Endothelial cell of coronary artery (primary cell): ENCODE data around the gene DHRS7C. TPM values are rescaled to one million over a fixed set of nuclear protein-coding genes. Genes with fewer than 3 reads are reported as not detected.

Experiments used
- total RNA-seq: library from RNA; depleted of rRNA; stranded (reverse); fragments of >200 nt; gene quantifications from 2 replicates; pipeline ENCODE4 v1.2.3, GENCODE V29; 2014

Gene DHRS7C, protein sequence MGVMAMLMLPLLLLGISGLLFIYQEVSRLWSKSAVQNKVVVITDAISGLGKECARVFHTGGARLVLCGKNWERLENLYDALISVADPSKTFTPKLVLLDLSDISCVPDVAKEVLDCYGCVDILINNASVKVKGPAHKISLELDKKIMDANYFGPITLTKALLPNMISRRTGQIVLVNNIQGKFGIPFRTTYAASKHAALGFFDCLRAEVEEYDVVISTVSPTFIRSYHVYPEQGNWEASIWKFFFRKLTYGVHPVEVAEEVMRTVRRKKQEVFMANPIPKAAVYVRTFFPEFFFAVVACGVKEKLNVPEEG
- not detected in 2 replicates for total RNA-seq

DNA sequence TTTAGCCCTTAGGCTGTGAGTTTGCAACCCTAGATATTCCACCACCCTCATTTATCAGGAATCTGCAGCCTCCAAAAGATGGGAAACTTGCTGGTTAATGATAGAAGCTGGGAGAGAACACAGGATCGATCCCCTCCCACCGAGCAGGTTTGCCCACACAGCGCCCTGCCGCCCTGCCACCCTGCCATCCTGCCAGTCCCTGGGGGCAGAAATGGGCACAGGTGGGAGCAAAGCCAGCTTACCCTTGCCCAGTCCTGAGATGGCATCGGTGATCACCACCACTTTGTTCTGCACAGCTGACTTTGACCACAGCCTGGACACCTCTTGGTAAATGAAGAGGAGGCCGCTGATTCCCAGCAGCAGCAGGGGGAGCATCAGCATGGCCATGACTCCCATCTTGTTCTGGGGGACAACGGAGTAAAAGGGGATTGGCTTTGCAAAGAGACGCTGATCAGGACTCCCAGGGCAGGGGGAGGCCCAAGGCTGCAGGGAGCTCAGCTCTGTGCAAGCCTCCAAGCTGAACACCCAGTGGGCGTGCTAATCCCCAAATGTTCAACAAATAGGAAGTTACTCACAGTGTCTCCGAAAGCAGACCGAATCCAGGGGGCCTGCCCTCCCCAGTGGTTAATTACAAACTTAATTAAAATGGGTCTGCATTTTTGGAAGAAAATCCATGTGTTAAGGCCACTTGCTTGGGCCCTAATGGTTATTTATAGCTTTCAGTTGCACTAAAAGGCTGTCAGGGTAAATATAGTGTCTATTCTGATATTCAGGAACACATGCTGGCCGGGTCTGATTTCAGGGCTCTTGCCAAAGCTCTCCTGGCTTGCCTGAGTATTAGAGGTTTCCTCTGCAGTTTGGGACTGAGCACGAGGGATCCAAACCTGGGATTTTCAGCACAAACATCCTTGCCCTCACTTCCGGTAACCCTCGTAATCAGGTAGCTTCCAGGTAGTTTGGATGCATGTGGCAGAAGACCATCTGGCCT, at the start of gene DHRS7C:
Gene DHRS7C, minus strand, starts transcription at position 704 of the 988 bp plus-strand sequence. Its CDS starts 308 bp downstream, at position 396.

DNA sequence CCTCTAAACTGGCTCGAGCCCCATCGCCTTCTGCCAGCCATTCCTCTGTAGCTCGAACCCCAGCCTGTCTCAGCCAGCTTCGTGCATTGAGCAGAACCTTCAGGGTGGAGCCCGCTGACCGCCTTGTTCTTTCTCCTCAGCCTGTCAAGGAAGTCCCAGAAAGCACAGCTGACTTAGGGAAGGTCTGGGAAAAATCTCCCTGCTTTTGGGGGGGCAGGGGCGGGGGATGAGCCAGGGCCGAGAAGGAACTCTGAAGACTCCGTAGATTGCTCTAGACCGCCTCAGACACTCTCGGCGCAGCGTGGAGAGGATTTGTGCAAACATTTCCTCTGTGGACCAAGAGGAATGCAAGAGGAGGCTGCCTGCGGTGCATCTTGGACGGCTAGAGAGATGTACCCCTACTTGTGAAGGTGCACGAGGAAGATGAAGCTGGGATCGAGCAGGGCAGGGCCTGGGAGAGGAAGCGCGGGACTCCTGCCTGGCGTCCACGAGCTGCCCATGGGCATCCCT, 34.3 kb upstream of the DHRS7C start, which contains the start of gene GLP2R:
Gene GLP2R, plus strand, starts transcription at position 284 of the 510 bp plus-strand sequence. Its CDS starts 140 bp downstream, at position 424.

DNA sequence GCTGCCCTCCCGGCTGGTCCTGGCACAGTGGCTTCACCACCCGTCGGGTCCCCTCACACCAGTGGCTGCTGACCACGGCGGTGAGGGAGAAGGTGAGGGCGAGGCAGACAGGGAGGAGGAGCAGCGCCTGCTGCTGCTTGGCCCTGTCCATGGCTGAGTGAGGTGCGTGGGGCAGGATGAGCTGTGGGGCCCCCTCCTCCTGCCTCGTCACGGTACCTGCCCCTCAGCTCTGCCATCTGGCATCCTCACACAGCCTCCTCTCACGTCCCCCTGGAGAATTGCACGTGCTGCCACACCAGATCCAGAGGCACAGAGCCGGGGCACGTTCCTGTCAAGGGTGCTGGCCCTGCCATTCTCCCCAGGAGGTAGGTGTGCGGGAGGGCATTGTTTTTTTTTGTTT, 30.5 kb upstream of the DHRS7C start, which contains the start of gene GSG1L2:
Gene GSG1L2, minus strand, starts transcription at position 159 of the 400 bp plus-strand sequence. Its CDS starts 8 bp downstream, at position 151.

Other genes with a start within 250 kb of the DHRS7C start
- 66.9 and 81.6 TPM in 2 replicates for gene STX8, start 215.8 kb downstream of the DHRS7C start, total RNA-seq
- gene CFAP52, start 214.9 kb downstream of the DHRS7C start, total RNA-seq: not detected in 2 replicates
- 0.09 and 0.18 TPM in 2 replicates for gene USP43, start 146.1 kb downstream of the DHRS7C start, total RNA-seq
- gene GSG1L2, start 30.5 kb upstream of the DHRS7C start, total RNA-seq: not detected in 2 replicates
- not detected in 2 replicates for gene GLP2R, start 34.3 kb upstream of the DHRS7C start, total RNA-seq
- not detected in 2 replicates for gene RCVRN, start 113.7 kb upstream of the DHRS7C start, total RNA-seq